Stimulated activated CD8-positive, alpha-beta memory T cell treated with anti-CD3 and anti-CD28 coated beads, Interleukin-4, amount 100 ng/mL, for 48 hours (primary cell): ENCODE measurements around the gene OFD1.

Source experiments
- DNase-seq: peaks from one replicate; pipeline ENCODE4 v3.0.0-alpha.2; 2020

OFD1 gene

GRCh38 chrX:13805241-13805640 is 70.7 kb downstream of the OFD1 start:
- DNase-seq: no peak

DNA sequence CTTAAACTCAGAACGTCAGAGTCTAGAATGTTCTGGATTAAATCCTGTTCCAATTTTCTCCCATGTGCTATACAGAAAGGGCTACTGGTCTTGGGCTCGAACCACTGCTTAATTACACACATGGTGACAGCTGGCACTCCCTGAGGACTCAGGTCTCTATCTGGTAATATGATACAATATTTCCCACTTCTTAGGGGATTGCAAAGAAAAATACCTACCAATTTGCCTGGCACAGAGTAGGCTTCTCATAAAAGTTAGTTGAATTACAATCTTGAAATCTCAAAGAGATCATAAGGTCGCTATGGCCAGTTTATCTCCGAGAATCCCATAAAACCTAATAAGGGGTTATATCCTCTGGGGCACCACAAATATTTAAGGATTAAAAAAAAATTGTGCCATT is 73.7 kb downstream of the OFD1 start:
- no peak for DNase-seq

DNA sequence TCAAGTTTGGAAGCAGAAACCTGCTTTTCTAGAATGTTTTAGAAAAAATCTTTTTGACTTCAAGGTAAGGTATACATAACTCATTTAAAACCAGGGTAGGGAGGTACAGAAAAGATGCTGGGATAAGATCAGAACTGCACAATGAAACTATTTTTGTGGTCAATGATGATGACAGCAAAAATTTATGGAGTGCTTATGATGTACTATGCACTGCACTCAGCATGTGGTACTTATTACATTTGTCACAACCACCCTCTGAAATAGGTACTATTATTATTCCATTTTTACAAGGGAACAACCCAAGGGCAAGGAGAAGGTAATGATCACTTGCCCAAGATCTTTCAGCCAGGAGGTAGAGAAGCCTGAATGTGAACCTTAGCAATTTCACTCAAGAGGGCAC is 74.3 kb downstream of the OFD1 start:
- no peak for DNase-seq

DNA sequence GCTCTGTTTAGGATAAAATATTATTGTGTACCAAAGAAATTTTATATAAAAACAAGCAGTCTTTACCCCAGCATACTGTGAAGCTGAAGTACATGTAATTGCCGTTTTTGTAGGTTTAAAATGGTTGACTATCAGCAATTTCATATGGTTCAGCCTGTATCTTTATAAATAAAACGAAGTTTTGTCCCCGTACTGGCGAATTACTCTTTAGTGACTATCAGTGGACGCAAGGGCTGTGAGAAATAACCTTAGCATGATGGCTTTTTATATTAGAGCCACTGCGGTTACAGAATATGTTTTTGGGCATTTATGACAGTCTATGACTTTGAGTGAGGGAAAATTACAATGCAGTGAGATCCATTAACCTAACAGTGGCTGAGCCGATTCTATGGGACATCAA is 81.1 kb downstream of the OFD1 start:
- no peak for DNase-seq

- no peak for DNase-seq
Observed at GRCh38 chrX:13816176-13816575, 81.6 kb downstream of the OFD1 start.

- DNase-seq: no peak
Observed at GRCh38 chrX:13816643-13817627, 82.4 kb downstream of the OFD1 start, which contains the start of gene GPM6B. TSS of gene GPM6B (minus strand) at chrX:13817093. CDS start at chrX:13816904, 189 bp downstream.
